ENCODE data around the gene WBP1L.
A peak's percentile ranks its signal among the peaks of the same experiment; 100 is the strongest.
"Not testable (repeated sequence)": the region's sequence is repeated elsewhere in the genome, so short reads cannot be mapped to it uniquely, and the experiment has no call there.

WBP1L gene

GRCh38 chr10:102811346-102811745, 67.6 kb downstream of the WBP1L start:
- DNase-seq (ENCODE audit: insufficient read length, low spot score) (no peak), FAIRE-seq (no peak)
- no peak for TF ChIP-seq POLR2A (IDR thresholded peaks at IDR 0.05; ENCODE audit: low read depth, low read length)

- no peak for TF ChIP-seq POLR2A (IDR thresholded peaks at IDR 0.05; ENCODE audit: low read depth, low read length)
- FAIRE-seq (no peak), DNase-seq (ENCODE audit: insufficient read length, low spot score) (no peak)
Observed at GRCh38 chr10:102812231-102812876, 68.6 kb downstream of the WBP1L start.

GRCh38 chr10:102813017-102813541, 69.3 kb downstream of the WBP1L start:
- DNase-seq (ENCODE audit: insufficient read length, low spot score), result no peak
- FAIRE-seq, result no peak
- no peak for TF ChIP-seq POLR2A (IDR thresholded peaks at IDR 0.05; ENCODE audit: low read depth, low read length)

- DNase-seq (ENCODE audit: insufficient read length, low spot score), result no peak
- TF ChIP-seq POLR2A (IDR thresholded peaks at IDR 0.05; ENCODE audit: low read depth, low read length), result no peak
- no peak for FAIRE-seq
Observed at GRCh38 chr10:102813734-102814452, 70.1 kb downstream of the WBP1L start.

- no peak for DNase-seq (ENCODE audit: insufficient read length, low spot score)
- no peak for FAIRE-seq
- TF ChIP-seq POLR2A (IDR thresholded peaks at IDR 0.05; ENCODE audit: low read depth, low read length), result no peak
Observed at GRCh38 chr10:102814453-102814871, 70.7 kb downstream of the WBP1L start.

- TF ChIP-seq POLR2A (IDR thresholded peaks at IDR 0.05; ENCODE audit: low read depth, low read length), result no peak
- FAIRE-seq (no peak), DNase-seq (ENCODE audit: insufficient read length, low spot score) (no peak)
Observed at GRCh38 chr10:102814873-102815661, 71.3 kb downstream of the WBP1L start.

- no peak for TF ChIP-seq POLR2A (IDR thresholded peaks at IDR 0.05; ENCODE audit: low read depth, low read length)
- DNase-seq (ENCODE audit: insufficient read length, low spot score) (peak; percentile 21), FAIRE-seq (no peak)
Observed at GRCh38 chr10:102815790-102816549, 72.2 kb downstream of the WBP1L start.

- DNase-seq (ENCODE audit: insufficient read length, low spot score), result no peak
- FAIRE-seq, result no peak
- TF ChIP-seq POLR2A (IDR thresholded peaks at IDR 0.05; ENCODE audit: low read depth, low read length), result no peak
Observed at GRCh38 chr10:102817175-102817574, 73.4 kb downstream of the WBP1L start.

GRCh38 chr10:102819054-102819453, 75.3 kb downstream of the WBP1L start:
- DNase-seq (ENCODE audit: insufficient read length, low spot score), result no peak
- no peak for FAIRE-seq
- no peak for TF ChIP-seq POLR2A (IDR thresholded peaks at IDR 0.05; ENCODE audit: low read depth, low read length)

- not testable (repeated sequence) for FAIRE-seq
Observed at GRCh38 chr10:102820008-102820407, 76.3 kb downstream of the WBP1L start.

GRCh38 chr10:102822222-102822621, 78.5 kb downstream of the WBP1L start:
- FAIRE-seq (no peak), DNase-seq (ENCODE audit: insufficient read length, low spot score) (no peak)
- TF ChIP-seq POLR2A (IDR thresholded peaks at IDR 0.05; ENCODE audit: low read depth, low read length), result no peak

More at GRCh38 chr10:102820008-102820407, 76.3 kb downstream of the WBP1L start:
- DNase-seq (ENCODE audit: insufficient read length, low spot score), result not testable (repeated sequence)

- DNase-seq (ENCODE audit: insufficient read length, low spot score), result no peak
- TF ChIP-seq POLR2A (IDR thresholded peaks at IDR 0.05; ENCODE audit: low read depth, low read length), result no peak
- FAIRE-seq, result no peak
Observed at GRCh38 chr10:102824664-102825063, 80.9 kb downstream of the WBP1L start.

- FAIRE-seq (no peak), DNase-seq (ENCODE audit: insufficient read length, low spot score) (no peak)
- TF ChIP-seq POLR2A (IDR thresholded peaks at IDR 0.05; ENCODE audit: low read depth, low read length), result no peak
Observed at GRCh38 chr10:102826148-102826796, 82.5 kb downstream of the WBP1L start.

All from H54 (cell line).